Nephron progenitor cell (in vitro differentiated cells): Measurements from ENCODE around the gene CD151.

Experiments
- DNase-seq: peaks from one replicate; pipeline ENCODE4 v3.0.0; 2021
- H3K27ac Mint-ChIP-seq: 2 replicates; pipeline ENCODE4 v1.8.0; 2021; ENCODE audit warnings: mild to moderate bottlenecking, moderate library complexity, mixed read lengths
- H3K27me3 Mint-ChIP-seq: 2 replicates; pipeline ENCODE4 v1.8.0; 2021; ENCODE audit warnings: mild to moderate bottlenecking, low read depth, mixed read lengths; ENCODE audit not compliant: poor library complexity
- H3K36me3 Mint-ChIP-seq: 2 replicates; pipeline ENCODE4 v1.8.0; 2021; ENCODE audit warnings: low read depth, mixed read lengths
- H3K4me1 Mint-ChIP-seq: 2 replicates; pipeline ENCODE4 v1.8.0; 2021; ENCODE audit warnings: mixed read lengths
- H3K4me3 Mint-ChIP-seq: 2 replicates; pipeline ENCODE4 v1.8.0; 2021; ENCODE audit warnings: mild to moderate bottlenecking, moderate library complexity, mixed read lengths
- H3K9me3 Mint-ChIP-seq: 2 replicates; pipeline ENCODE4 v1.8.0; 2021; ENCODE audit warnings: mild to moderate bottlenecking, moderate library complexity, mixed read lengths
- TF ChIP-seq, protein P1 (sequence below): fragments of 200-600 bp; sonication (generic); IDR thresholded peaks from 2 replicates; pipeline ENCODE4 v1.5.0; 2021; ENCODE audit warnings: antibody characterized with exemption

CD151 gene

DNA sequence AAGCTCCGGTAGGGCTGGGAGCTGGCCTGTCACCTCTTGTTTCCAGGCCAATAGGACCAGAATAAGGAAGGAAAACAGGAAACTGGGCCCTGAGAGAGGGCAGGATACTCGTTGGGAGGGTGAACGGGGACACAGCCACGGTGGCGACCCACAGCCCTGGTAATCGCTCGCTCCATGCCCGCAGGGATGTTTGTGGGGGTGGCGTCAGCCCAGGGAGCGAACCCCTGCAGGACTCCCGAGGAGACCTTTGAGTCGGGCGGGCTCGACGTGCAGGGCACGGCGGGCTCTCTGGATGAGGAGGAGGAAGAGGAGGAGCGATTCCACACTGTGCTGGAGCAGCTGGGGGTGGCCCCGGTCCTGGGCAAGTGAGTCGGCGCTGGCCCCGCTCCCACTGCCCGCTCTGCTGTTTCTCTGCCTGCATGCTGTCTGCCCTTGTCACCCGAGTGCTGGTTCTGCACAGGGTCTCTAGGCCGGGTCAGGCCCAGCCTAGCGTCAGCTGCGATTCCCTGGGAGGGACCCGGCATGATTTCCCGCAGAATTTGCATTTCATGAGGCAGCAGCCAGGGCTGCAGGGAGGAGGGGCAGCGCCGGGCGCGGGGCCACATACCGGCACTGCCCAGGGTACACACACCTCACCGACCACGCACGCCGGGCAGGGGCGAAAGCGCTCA, 3.4 kb upstream of the CD151 start:
- Mint-ChIP-seq H3K9me3 (no peaks in the 10 kb centered on the region), H3K27ac (no peak overlapping the region), H3K27me3 (peaks cover 72% of the 10 kb centered on the region), H3K4me3 (peak overlapping the region; percentile 67), H3K36me3 (peaks cover 7% of the 10 kb centered on the region), H3K4me1 (peaks cover 43% of the 10 kb centered on the region)
- no peak for DNase-seq
- TF ChIP-seq, protein P1, sequence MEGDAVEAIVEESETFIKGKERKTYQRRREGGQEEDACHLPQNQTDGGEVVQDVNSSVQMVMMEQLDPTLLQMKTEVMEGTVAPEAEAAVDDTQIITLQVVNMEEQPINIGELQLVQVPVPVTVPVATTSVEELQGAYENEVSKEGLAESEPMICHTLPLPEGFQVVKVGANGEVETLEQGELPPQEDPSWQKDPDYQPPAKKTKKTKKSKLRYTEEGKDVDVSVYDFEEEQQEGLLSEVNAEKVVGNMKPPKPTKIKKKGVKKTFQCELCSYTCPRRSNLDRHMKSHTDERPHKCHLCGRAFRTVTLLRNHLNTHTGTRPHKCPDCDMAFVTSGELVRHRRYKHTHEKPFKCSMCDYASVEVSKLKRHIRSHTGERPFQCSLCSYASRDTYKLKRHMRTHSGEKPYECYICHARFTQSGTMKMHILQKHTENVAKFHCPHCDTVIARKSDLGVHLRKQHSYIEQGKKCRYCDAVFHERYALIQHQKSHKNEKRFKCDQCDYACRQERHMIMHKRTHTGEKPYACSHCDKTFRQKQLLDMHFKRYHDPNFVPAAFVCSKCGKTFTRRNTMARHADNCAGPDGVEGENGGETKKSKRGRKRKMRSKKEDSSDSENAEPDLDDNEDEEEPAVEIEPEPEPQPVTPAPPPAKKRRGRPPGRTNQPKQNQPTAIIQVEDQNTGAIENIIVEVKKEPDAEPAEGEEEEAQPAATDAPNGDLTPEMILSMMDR = no peak

DNA sequence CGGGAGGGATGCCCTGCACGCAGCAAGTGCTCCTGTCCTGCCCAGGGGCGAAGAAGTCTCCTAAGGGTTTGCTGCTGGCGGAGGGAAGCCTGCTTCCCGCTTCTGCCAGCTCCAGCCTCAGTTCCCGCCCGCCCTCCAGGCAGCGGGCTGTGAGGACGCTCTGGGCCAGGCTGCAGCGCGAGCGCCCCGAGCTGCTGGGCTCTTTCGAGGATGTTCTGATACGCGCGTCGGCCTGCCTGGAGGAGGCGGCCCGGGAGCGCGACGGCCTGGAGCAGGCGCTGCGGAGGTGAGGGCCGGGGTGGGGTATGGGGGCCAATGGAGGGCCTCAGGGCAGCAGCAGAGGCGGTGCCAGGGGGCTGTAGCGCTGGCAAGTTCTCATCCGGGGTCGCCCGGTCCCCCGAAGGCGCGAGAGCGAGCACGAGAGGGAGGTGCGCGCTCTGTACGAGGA, 2.9 kb upstream of the CD151 start:
- H3K4me1 Mint-ChIP-seq = peaks cover 49% of the 10 kb centered on the region
- peaks cover 7% of the 10 kb centered on the region for H3K36me3 Mint-ChIP-seq
- H3K4me3 Mint-ChIP-seq = peak overlapping the region; percentile 61
- peaks cover 71% of the 10 kb centered on the region for H3K27me3 Mint-ChIP-seq
- H3K27ac Mint-ChIP-seq = no peak overlapping the region
- H3K9me3 Mint-ChIP-seq = no peaks in the 10 kb centered on the region
- TF ChIP-seq, protein P1 = no peak
- DNase-seq = no peak

DNA sequence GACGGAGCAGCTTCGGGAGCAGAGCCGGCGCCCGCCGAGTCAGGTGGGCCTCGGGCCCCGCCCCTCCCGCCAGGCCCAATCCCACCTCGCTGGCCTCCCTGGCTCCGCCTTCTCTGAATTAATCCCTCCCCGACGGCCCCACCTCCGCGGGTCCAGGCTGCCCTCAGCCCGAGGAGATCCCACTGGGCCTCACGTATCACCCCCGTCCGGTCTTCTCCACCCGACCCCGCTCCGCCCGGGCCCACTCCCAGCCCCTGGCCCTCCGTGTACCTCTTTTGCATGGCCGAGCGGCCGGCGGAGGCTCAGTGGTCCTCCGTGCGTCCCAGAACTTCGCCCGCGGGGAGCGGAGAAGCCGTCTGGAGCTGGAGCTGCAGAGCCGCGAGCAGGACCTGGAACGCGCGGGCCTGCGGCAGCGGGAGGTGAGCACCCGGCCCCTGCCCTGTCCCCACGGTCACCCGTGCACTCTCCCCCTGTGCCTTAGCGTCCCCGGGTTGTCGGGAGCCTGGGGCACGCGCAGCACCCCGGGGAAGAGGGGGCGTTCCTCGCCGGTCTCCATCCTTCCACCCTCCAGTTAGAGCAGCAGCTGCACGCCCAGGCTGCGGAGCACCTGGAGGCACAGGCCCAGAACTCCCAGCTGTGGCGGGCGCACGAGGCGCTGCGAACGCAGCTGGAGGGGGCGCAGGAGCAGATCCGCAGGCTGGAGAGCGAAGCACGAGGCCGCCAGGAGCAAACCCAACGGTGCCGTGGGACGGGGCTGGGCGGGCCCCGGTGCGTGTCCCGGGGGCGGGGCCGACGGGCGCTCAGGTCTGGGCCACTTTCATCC, 2.2 kb upstream of the CD151 start:
- Mint-ChIP-seq H3K36me3 (peaks cover under 1% of the 10 kb centered on the region), H3K27me3 (peaks cover 65% of the 10 kb centered on the region), H3K9me3 (no peaks in the 10 kb centered on the region), H3K4me3 (peak overlapping the region; percentile 61), H3K27ac (no peak overlapping the region), H3K4me1 (peaks cover 49% of the 10 kb centered on the region)
- TF ChIP-seq, protein P1 = no peak
- DNase-seq = peak; percentile 90

DNA sequence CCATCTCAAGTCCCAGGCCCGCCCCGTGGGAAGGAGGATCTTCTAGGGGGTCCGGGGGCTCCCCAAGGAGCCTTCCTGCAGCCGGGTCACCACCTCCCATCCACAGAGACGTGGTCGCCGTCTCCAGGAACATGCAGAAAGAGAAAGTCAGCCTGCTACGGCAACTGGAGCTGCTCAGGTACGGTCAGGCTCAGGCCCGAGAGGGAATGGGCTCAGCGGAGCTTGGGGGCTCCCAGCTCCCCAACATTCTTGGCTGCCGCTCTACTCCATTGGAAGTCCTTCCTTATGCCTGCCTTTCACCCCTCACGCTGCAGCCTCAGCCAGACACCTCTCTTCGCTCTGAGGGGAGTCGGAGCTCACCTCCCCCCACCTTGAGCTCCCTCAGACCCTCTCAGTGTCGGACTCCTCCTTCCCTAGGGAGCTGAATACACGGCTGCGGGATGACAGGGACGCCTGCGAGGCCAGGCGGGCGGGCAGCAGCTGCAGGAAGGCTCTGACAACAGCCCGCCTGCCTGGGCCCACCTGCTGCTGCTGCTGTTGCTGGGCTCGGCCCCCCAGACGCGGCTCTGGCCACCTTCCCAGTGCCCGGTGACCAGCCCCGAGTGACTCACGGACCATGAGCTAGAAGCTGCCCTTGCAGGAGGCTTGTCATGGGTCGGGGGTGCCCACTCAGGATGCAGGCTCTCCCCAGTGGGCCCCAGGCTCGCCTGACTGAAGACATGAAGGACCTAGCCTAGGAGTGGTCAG, 1.5 kb upstream of the CD151 start:
- Mint-ChIP-seq H3K27me3 (peaks cover 58% of the 10 kb centered on the region), H3K36me3 (no peaks in the 10 kb centered on the region), H3K9me3 (no peaks in the 10 kb centered on the region), H3K4me3 (peak overlapping the region; percentile 78), H3K27ac (no peak overlapping the region), H3K4me1 (peaks cover 49% of the 10 kb centered on the region)
- TF ChIP-seq, protein P1 = no peak
- DNase-seq = no peak

DNA sequence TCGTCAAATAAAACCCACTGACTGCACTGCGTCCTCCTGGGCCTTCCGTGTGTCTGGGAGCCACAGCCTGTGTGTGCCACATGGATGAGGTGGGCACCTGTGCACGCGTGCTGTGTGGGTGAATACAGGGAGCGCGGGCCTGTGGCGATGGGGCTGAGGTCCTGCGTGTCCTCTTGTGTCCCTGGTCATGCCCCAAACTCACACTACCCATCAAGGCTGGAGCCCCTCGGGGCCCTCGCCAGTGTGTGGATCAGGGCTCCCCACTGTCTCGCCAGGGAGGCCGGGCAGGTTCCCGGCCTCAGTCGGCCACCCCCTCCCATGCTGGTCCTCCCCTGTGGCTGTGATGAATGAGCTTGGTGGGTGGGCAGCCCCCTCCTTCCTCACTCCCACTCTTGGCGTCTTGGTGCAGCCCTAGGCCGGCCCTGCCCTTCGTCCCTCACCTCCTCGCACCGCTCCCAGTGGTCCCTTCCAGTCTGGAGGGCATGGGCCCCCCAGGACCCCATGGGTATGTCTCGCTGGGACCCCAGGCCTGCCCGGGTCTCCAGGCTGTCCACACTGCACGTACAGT, 707 bp upstream of the CD151 start:
- TF ChIP-seq, protein P1 = no peak
- Mint-ChIP-seq H3K36me3 (no peaks in the 10 kb centered on the region), H3K27ac (no peak overlapping the region), H3K4me3 (peak overlapping the region; percentile 78), H3K27me3 (peaks cover 52% of the 10 kb centered on the region), H3K4me1 (peaks cover 49% of the 10 kb centered on the region), H3K9me3 (no peaks in the 10 kb centered on the region)
- no peak for DNase-seq
